ENCODE measurements around the gene GSTA2. TPM values are rescaled to one million over a fixed set of nuclear protein-coding genes. Genes with fewer than 3 reads are reported as not detected.

GSTA2 gene
- total and polyA plus RNA-seq, 8 donors = 0.13 to 2.7 TPM; not detected in 6

GRCh38 chr6:52745764-52746201 lies 17.5 kb downstream of the GSTA2 start:
- DNase-seq (no peak), ATAC-seq (no peak)
- H3K9me3 ChIP-seq = no peaks in the 10 kb centered on the region
- no peak overlapping the region for H3K4me3 ChIP-seq
- no peaks in the 10 kb centered on the region for H3K4me1 ChIP-seq
- intact Hi-C loops (cut with DNase I) = no loop called here
- H3K36me3 ChIP-seq = no peaks in the 10 kb centered on the region
- TF ChIP-seq CTCF (IDR thresholded peaks at IDR 0.05) = no peak
- no peak overlapping the region for H3K27ac ChIP-seq
- H3K27me3 ChIP-seq = no peaks in the 10 kb centered on the region

- Histone ChIP-seq H3K4me1 (no peaks in the 10 kb centered on the region), H3K36me3 (no peaks in the 10 kb centered on the region), H3K27ac (no peak overlapping the region), H3K4me3 (no peak overlapping the region), H3K9me3 (peaks cover 0 to 5% of the 10 kb centered on the region in 2 donors), H3K27me3 (no peaks in the 10 kb centered on the region)
- DNase-seq (no peak), ATAC-seq (no peak)
- no peak for TF ChIP-seq CTCF (IDR thresholded peaks at IDR 0.05)
- intact Hi-C loops (cut with DNase I) = no loop called here
These were observed 21.4 kb downstream of the GSTA2 start for GRCh38 chr6:52741872-52742271.

DNA sequence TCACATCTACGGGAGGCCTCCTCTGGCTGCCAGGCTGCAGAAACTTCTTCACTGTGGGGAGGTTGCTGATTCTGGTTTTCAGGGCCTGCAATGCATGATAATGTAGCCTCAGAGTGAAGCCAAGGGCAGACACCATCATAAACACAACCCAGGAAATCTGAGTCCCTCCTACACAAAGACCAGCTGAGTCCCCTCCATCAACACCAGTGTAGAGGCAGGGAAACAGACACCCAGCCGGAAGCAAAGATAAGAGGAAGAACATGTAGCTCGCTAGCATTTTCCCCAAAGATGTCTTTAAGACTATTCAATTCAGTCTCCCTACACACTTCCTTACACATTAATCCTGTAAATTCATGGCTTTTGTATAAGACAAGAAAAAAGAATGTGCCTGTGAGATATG lies 23.6 kb downstream of the GSTA2 start:
- TF ChIP-seq CTCF (IDR thresholded peaks at IDR 0.05) = no peak
- ATAC-seq = no peak
- intact Hi-C loops (cut with DNase I) = no loop called here
- DNase-seq = no peak
- H3K36me3 ChIP-seq = no peaks in the 10 kb centered on the region
- no peaks in the 10 kb centered on the region for H3K27me3 ChIP-seq
- no peak overlapping the region for H3K27ac ChIP-seq
- H3K4me1 ChIP-seq = no peaks in the 10 kb centered on the region
- H3K9me3 ChIP-seq = peaks cover 0 to 5% of the 10 kb centered on the region in 2 donors
- no peak overlapping the region for H3K4me3 ChIP-seq

DNA sequence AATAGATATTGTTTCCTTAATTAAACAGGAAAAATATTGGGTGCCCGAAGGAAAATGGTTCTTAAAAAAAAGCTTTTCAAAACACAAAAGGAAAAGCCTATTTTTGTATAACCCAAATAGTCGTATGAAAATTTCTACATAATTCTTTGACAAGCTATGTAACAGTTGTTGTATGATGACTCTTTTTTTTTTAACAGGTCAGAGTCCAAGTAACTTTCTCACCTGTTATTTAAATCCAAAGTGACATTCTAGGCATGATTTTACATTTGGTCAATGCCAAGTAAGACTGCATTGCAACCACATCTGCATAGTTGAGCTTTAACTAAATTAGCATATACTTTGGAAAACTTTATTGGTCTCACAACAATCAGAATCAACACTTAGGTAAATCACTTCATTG lies 24.1 kb downstream of the GSTA2 start:
- Histone ChIP-seq H3K27ac (no peak overlapping the region), H3K36me3 (no peaks in the 10 kb centered on the region), H3K27me3 (no peaks in the 10 kb centered on the region), H3K9me3 (peaks cover 0 to 5% of the 10 kb centered on the region in 2 donors), H3K4me3 (no peak overlapping the region), H3K4me1 (no peaks in the 10 kb centered on the region)
- ATAC-seq (no peak), DNase-seq (no peak)
- TF ChIP-seq CTCF (IDR thresholded peaks at IDR 0.05) = no peak
- intact Hi-C loops (cut with DNase I) = no loop called here

- Histone ChIP-seq H3K4me3 (no peak overlapping the region), H3K27ac (no peak overlapping the region), H3K4me1 (no peaks in the 10 kb centered on the region), H3K36me3 (no peaks in the 10 kb centered on the region), H3K9me3 (peaks cover 0 to 5% of the 10 kb centered on the region in 2 donors), H3K27me3 (no peaks in the 10 kb centered on the region)
- ATAC-seq = no peak
- TF ChIP-seq CTCF (IDR thresholded peaks at IDR 0.05) = no peak
- DNase-seq = no peak
- intact Hi-C loops (cut with DNase I) = no loop called here
These were observed 27.1 kb downstream of the GSTA2 start for GRCh38 chr6:52736145-52736544.
